ENCODE results near the gene CACNA2D1.

The CACNA2D1 gene

GRCh38 chr7:82423446-82423845, 20.1 kb downstream of the CACNA2D1 start:
- no peak for DNase-seq (ENCODE audit: low read depth)

GRCh38 chr7:82419200-82419599, 24.4 kb downstream of the CACNA2D1 start:
- TF ChIP-seq CTCF (conservative IDR thresholded peaks at IDR 0.05; ENCODE audit: low read depth, low read length), result no peak
- H3K4me3 ChIP-seq (ENCODE audit: low read length), result no peak overlapping the region
- DNase-seq (ENCODE audit: low read depth), result no peak

More at GRCh38 chr7:82423446-82423845, 20.1 kb downstream of the CACNA2D1 start:
- no peak overlapping the region for H3K4me3 ChIP-seq (ENCODE audit: low read length)
- TF ChIP-seq CTCF (conservative IDR thresholded peaks at IDR 0.05; ENCODE audit: low read depth, low read length), result no peak

- no peak for DNase-seq (ENCODE audit: low read depth)
- no peak for TF ChIP-seq CTCF (conservative IDR thresholded peaks at IDR 0.05; ENCODE audit: low read depth, low read length)
- H3K4me3 ChIP-seq (ENCODE audit: low read length), result no peak overlapping the region
Observed at GRCh38 chr7:82417898-82418297, 25.7 kb downstream of the CACNA2D1 start.

GRCh38 chr7:82416402-82416801, 27.2 kb downstream of the CACNA2D1 start:
- DNase-seq (ENCODE audit: low read depth), result no peak
- no peak for TF ChIP-seq CTCF (conservative IDR thresholded peaks at IDR 0.05; ENCODE audit: low read depth, low read length)
- H3K4me3 ChIP-seq (ENCODE audit: low read length), result no peak overlapping the region

- no peak for DNase-seq (ENCODE audit: low read depth)
- TF ChIP-seq CTCF (conservative IDR thresholded peaks at IDR 0.05; ENCODE audit: low read depth, low read length), result no peak
- H3K4me3 ChIP-seq (ENCODE audit: low read length), result no peak overlapping the region
Observed at GRCh38 chr7:82414389-82414788, 29.2 kb downstream of the CACNA2D1 start.

- no peak for DNase-seq (ENCODE audit: low read depth)
- no peak overlapping the region for H3K4me3 ChIP-seq (ENCODE audit: low read length)
- no peak for TF ChIP-seq CTCF (conservative IDR thresholded peaks at IDR 0.05; ENCODE audit: low read depth, low read length)
Observed at GRCh38 chr7:82413237-82413636, 30.3 kb downstream of the CACNA2D1 start.

GRCh38 chr7:82411732-82412131, 31.8 kb downstream of the CACNA2D1 start:
- DNase-seq (ENCODE audit: low read depth), result no peak

More at GRCh38 chr7:82411732-82412131, 31.8 kb downstream of the CACNA2D1 start:
- no peak overlapping the region for H3K4me3 ChIP-seq (ENCODE audit: low read length)
- no peak for TF ChIP-seq CTCF (conservative IDR thresholded peaks at IDR 0.05; ENCODE audit: low read depth, low read length)
